ENCODE measurements around the gene PDLIM3.

DNA sequence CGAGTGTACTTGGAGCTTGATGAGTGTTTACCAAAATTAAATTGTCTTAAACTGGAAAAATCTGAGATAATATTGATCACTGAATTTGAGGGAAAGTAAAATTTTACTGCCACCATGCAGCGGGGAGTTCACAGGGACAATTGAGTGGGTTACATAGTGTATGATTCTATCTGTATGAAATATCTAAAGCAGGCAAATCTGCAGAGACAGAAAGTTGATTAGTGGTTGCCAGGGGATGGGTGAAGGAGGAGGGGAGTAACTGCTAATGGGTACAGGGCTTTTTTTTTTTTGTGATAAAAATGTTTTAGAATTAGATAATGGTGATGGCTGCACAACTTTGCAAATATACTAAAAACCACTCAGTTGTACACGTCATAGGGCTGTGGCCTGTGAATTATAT, 35.4 kb upstream of the PDLIM3 start:
- TF ChIP-seq CTCF (conservative IDR thresholded peaks at IDR 0.05 in 1 of 2, IDR thresholded peaks at IDR 0.05 in 1 of 2; ENCODE audit: extremely low read depth in 1 of 2, insufficient read depth in 1 of 2, low read depth in 1 of 2, low read length in 2 of 2) (no peak), EZH2 (IDR thresholded peaks at IDR 0.05; ENCODE audit: borderline replicate concordance, low read length) (no peak)

Data from mammary epithelial cell (primary cell).